ENCODE data around the gene SOCS1.

GRCh38 chr16:11251525-11252481 lies 4.2 kb downstream of the SOCS1 start:
- TF ChIP-seq CTCF (IDR thresholded peaks at IDR 0.05; ENCODE audit: poor library complexity): no peak
- TF ChIP-seq EZH2 (IDR thresholded peaks at IDR 0.05; ENCODE audit: borderline replicate concordance): no peak
- no peak for TF ChIP-seq EZH2phosphoT487 (IDR thresholded peaks at IDR 0.05; ENCODE audit: low read depth, severe bottlenecking, unreplicated experiment)
